VCaP (cell line): ENCODE data around the gene GDPD2.

Experiments
- H3K27ac ChIP-seq: fragments of 450-650 bp; 2 replicates; pipeline ENCODE4 v1.5.1; 2017
- TF ChIP-seq, protein P1 (sequence below): fragments of 450-650 bp; conservative IDR thresholded peaks from 2 replicates; pipeline ENCODE4 v1.5.1; 2017; ENCODE audit warnings: mild to moderate bottlenecking, moderate library complexity

The GDPD2 gene

DNA sequence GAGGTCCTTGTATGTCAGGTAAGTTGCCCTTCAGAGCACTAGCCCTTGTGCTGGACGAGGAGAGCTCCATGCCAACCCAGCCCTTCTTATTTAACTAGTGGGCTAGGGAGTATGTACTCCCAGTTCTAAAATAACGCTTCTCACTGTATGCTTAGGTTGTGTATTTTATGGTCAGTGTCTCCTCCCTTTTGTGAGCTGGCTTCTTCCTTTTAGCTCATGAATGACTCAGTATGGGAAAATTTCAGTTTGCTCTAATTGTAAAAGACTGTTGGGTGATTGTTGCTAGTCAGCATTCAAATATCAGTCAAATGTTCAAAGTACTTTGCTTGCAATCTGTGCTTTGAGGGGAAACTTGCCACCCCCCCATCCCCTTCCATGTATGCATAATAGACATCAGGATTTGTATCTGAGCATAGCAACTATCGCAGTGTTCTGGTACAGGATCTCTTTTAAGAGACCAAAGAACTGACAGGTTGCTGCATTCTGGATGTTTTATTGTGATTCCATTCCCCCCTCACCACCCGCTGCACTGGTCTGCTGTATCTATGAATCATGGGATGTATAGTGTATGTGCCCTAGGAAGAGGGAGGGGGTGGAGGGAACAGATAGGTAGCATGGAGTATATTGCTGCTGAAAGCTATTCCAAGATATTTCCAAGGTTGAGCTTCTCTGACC lies 56.3 kb downstream of the GDPD2 start:
- TF ChIP-seq, protein P1, sequence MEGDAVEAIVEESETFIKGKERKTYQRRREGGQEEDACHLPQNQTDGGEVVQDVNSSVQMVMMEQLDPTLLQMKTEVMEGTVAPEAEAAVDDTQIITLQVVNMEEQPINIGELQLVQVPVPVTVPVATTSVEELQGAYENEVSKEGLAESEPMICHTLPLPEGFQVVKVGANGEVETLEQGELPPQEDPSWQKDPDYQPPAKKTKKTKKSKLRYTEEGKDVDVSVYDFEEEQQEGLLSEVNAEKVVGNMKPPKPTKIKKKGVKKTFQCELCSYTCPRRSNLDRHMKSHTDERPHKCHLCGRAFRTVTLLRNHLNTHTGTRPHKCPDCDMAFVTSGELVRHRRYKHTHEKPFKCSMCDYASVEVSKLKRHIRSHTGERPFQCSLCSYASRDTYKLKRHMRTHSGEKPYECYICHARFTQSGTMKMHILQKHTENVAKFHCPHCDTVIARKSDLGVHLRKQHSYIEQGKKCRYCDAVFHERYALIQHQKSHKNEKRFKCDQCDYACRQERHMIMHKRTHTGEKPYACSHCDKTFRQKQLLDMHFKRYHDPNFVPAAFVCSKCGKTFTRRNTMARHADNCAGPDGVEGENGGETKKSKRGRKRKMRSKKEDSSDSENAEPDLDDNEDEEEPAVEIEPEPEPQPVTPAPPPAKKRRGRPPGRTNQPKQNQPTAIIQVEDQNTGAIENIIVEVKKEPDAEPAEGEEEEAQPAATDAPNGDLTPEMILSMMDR, result no peak
- H3K27ac ChIP-seq, result peak overlapping the region; percentile 45

DNA sequence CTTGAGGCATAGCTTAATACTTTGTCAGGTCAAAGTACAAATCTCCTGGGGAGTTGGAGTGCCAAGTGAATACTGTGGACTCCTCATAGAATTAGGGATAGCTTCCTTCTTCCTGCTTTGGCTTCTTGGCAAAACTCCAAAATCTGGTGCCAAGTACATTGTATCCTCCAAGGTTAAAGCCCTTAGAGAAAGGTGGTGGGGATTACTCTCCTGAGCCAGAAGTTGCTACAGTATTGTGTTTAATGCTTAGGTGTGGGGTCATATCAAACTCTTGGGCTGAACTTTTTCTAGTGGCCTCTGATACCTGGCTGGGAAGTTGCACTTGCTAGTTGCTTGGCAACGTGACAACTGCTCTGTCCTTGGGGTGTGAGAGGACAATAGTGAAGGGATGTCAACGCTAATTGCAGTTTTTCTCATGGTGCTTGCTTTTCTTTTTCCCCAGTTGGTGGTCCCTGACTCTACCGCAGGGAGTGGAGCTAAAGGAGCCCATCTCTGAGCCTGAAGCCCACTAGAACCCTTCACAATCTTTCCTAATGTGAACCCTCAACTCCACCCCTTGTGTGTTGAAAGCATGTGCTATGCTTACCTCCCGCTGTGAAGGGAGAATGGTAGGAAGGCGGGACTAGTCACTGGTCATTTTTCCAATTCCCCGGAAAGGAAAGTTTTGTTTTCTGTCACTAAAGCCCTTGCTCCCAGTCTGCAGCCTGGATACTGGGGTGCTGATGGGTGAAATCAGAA lies 57.0 kb downstream of the GDPD2 start:
- peak overlapping the region; percentile 45 for H3K27ac ChIP-seq
- TF ChIP-seq, protein P1, result no peak

DNA sequence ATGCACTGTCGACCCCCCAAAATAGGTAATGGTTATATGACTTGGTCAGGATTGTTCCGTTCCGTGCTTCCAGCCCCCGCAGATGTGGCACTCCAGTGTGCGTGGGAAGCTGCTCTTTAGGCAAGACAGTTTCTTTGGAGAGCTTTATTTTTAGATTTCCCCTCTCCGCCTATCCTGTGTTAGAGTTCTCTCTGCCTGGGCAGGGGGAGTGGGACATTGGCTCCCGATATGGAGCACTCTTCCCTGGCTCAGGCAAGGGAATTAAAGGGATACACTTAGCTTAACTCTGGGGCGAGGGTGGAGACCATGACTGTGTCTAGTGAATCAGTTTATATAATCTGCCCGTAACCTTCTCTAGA lies 57.5 kb downstream of the GDPD2 start:
- H3K27ac ChIP-seq, result peak overlapping the region; percentile 45; the same call in 1 of the 2 replicates
- TF ChIP-seq, protein P1, result no peak

DNA sequence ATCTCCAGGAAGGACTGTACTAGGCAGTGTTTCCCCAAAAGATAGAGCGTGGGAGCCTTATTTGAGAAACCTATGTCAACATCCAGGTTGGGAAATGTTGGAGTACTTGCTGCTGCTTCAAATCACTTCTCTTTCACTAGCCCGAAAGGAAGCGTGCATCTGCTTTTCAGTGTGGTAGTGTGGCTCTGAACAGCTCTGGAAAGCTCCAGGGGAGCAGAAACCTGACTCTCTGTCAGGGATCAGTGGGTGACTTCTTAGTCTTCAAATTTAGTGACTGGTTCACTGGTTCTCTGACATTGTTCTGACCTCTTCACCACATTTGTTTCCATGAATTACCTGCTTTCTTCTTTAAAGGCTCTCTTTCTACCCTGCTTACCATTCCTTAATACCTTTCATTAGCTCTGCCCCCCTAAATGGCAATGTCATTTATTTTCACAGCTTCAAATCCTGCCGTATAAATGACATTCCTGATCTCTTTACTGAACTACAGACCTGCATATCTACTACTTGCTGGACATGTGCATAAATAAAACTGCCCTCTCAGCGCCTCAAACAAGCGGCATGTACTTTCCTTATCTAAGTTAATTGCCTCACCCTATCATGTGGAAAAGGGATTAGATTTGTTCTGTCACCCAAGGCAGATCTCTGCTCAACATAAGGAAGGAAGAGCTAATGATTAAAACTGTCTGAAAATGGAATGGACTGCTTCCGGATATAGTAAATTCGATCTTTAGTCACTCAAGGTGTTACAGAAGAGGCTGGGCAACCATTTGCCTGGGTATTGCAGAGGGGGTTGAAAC lies 58.6 kb downstream of the GDPD2 start:
- peak overlapping the region; percentile 93; the same call in 1 of the 2 replicates for H3K27ac ChIP-seq

DNA sequence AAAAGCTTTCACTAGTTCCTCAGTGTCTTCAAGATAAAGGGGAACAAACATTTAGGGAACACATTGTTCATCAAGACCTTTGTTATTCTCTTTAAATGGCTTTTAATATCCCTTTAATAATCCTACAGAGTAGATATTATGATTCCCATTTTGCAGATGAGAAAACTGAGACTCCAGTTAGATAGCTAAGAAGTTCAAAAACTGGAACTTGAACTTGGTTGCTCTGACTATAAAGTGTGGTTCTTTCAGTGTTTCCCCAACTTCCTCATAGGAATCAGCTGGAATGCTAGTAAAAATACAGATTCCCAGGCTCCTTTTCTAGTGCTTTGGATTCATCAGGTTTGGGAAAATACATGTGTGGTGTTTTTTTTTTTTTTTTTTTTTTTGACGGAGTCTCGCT lies 59.2 kb downstream of the GDPD2 start:
- TF ChIP-seq, protein P1, result no peak

More for the DNA sequence above, 58.6 kb downstream of the GDPD2 start:
- TF ChIP-seq, protein P1, result no peak

More for the DNA sequence above, 59.2 kb downstream of the GDPD2 start:
- peak overlapping the region; percentile 93; the same call in 1 of the 2 replicates for H3K27ac ChIP-seq
